NCI-H128 (cell line): ENCODE measurements around the gene ADAMTS7.
"Not testable (repeated sequence)": the region's sequence is repeated elsewhere in the genome, so short reads cannot be mapped to it uniquely, and the experiment has no call there.

ENCODE experiments used
- DNase-seq: peaks from one replicate; lab custom pipeline; 2025; ENCODE audit not compliant: unreplicated experiment; lab: John Stamatoyannopoulos, UW

ADAMTS7 gene

DNA sequence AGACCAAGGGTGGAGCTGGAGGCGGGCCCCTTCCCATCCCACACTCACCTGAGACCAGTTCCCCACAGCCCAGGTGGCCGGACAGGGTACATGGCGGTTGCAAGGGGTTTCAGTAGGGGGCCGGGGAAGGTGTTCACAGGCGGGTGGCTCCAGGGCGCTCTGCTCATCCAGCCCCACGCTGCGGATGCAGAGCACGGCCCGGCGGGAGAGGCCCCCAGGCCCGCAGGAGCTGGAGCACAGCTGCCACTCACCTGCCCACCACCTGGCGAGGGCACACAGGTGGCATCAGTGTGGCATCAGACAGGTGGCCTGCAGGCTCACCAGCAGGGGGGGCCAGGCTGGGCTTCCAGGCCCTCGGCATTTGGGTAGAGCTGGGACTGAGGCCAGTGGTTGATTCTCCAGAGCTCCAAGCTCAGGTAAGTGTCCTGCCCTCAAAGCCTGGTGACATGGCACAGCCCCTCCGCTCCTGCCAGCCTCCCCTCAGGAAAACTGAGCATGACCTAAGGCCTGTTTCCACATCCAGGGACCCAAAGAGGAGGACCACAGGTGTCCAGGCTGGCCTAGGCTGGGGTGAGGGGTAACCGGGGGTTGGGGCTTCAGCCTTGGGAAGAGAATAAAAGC is 43.8 kb downstream of the ADAMTS7 start:
- no peak for DNase-seq

DNA sequence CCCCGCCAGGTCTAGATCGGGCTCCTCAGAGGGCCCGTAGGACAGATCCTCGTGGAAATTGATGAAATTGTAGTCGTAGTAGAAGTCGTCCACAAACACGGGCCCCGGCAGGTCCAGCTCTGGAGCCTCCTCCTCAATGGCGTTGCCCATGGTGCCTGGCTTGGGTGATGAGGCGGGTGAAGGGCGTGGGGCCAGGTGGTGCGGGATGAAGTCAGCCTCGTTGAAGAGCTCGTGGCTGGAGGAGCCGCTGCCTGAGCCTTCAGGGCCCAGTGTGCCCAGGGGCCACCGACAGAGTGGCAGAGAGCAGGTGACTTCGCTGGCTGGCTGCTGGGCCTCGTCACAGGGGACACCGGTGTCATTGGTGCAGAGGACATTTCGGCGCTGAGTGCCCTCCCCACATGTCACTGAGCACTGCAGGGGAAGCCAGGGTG is 44.6 kb downstream of the ADAMTS7 start:
- DNase-seq, result not testable (repeated sequence)

DNA sequence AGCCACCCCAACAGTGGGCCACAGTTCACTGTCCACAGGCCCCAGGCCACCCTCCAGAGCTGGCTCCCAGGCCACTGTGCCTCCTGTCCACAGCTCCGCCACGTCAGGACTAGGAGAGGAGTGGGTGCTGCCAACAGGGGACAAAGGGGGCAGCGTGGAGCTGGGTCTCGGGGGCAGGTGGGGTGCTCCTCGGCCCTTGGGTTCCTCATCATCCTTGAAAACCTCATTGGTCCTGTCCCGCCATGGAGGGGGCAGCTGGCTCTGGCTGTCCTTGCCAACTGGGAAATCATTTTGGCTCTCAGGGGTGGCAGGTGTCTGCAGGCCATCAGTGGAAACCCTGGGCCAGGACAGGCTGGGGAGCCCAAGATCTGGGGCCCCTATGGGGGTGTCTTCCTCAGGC is 45.2 kb downstream of the ADAMTS7 start:
- no peak for DNase-seq

DNA sequence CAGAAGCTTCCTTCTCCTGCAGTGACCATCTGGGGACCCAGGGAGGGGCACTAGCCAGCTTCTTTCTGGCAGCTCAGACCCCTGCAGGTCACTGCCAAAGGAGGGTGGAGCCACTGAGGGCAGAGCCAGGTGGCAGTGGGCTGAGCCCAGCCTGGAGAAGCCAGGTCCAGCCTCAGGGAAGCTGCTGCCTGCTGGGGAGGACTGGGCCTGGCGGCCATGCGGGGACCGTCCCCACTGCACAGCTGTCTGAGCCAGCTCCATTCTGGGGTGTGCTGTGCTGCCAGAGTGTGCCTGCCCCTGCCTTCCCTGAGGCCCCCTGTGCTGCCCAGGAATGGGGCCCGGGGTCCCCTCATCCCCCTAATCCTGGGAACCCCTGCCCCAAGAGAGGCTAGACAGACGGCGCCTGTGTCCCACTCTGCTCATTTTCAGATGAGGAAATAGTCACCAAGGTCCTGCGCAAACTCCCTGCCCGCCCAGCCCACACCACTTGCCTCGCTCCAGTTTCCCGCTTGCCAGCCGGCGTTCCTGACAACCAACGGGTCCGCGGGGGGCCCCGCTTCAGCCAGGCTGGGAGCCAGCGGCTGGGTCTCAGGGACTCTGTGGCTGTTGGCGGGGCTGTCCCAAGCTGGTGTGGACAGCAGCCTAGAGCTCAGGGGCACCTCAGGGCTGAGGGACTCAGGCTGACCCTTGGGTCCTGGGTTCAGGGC is 46.0 kb downstream of the ADAMTS7 start:
- DNase-seq, result not testable (repeated sequence)

- not testable (repeated sequence) for DNase-seq
Observed at GRCh38 chr15:78764340-78765153, 46.7 kb downstream of the ADAMTS7 start.

DNA sequence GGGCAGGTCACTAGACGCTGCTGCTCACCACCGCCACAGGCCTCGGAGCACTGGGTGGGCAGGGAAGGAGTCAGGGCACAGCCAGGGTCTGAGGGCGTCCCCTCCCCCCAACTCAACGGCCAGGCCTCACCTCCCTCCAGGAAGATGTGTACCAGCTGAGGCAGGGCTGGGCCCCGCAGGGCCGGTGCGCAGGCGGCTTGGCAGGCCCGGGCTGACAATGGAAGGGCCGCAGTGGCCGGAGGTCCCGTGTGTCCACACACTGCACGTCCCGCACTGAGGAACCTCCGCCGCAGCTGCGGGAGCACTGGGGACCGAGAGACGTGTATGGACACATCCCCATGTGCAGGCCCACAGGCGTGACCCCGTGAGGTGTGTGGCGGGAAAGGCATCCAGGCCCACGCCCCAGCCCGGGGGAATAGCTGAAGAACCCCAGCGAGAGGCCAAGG is 47.4 kb downstream of the ADAMTS7 start:
- no peak for DNase-seq

- no peak for DNase-seq
Observed at GRCh38 chr15:78762985-78763795, 48.1 kb downstream of the ADAMTS7 start.

- DNase-seq, result not testable (repeated sequence)
Observed at GRCh38 chr15:78762386-78762961, 48.8 kb downstream of the ADAMTS7 start.

DNA sequence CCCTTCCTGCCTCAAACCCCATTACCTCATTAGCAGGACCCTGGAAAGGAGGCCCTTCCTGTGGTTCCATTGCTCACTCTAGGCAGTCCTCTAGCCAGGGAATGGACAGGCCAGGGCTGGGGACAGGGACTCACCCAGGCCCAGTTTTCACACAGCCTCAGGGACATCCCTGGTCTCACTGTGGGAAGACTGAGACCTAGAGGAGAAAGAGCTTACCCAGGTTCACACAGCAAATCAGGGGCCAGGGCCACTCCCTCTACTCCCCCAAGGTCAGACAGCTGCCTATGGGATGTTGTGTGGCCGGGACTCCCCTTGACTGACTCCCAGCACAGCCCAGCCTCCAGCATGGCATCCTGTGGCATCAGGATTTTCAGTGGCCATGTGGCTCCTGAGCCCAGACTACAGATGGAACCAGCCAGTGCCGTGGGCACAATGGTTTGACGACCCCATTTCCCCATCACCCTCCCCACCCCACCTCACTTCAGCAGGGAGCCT is 49.3 kb downstream of the ADAMTS7 start:
- no peak for DNase-seq

GRCh38 chr15:78761475-78761874 is 49.8 kb downstream of the ADAMTS7 start:
- DNase-seq, result not testable (repeated sequence)

DNA sequence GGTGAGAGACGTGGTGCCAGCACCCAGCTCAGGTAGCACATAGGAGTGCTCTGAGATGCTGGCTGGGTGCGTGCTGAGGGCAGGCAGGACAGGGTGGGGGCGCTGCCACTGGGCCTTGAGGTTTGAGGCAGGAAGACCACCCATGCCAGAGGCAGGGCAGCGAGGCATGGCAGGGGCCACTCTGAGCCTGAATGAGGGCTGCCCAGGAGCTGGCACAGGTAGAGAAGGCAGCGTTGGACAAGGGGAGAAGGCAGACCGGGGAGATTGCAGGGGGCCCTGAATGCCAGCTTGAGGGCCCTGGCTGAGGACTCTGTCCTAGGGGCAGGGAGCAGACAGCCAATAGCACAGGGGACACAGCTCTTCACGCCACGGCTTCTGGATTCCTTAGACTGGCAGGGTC is 50.2 kb downstream of the ADAMTS7 start:
- no peak for DNase-seq

DNA sequence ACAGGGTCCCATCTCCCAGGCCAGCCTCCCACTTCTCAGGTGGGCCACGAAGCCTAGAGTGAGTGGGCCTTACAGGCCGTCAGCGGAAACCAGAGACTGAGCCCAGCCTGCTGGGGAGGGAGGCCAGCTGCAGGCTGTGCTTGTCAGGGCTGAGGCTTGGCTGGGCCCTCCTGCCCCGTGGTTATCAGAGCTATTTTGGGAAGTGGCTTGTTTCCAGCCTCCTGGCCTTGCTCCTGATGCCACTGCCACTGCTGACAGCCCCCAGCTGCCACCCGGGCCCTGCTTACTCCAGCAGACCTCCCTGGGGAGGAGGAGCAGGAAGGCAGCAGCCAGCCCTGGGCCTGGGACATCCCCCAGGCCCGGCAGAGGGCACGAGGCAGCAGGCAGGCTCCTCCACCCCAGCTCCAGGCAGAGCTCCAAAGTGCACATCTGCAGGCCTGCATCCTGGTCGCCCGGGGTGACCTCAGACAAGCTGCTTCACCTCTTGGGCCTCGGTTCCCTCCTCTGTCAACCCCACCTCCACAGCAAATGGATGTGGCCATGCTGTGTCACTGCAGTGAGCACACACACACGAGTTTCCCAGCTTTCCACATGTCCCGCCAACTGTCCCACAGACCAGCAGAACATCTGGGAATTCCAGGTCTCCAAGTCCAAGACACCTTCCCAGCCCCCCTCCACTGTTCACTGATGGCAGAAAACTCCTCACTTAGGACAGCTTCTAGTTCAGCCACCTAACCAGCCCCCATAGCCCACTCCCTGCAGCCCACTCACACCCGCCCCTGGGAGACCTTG is 51.0 kb downstream of the ADAMTS7 start:
- not testable (repeated sequence) for DNase-seq

DNA sequence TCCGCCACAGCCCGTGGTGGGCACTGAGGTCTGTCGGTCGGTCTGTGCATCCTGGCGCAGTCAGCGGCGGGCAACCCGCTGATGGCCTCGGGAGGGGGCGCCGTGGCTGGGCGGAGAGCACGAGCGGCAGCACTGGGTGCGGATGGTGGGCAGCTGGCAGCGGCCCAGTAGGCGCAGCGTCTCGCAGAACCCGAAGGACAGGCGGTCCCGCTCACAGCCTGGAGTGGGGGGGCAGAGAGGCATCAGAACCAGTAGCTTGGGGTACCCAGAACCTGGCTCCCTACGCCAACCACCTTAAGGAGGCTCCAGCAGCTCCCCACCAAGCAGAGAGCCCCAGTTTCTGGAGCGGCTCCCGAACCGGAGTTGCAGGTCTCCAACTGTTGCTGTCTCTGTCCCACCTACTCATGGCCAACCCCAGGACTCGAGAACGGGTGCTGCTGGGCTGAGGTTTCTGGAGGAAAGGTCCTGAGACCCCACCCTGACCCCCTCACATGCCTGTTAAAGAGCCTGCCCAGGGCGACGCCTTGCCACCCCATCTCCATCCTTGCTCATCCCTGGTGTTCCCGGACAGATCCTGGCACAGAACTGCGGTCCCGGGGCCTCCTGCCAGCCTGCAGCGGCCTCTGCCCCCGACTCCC is 51.8 kb downstream of the ADAMTS7 start:
- not testable (repeated sequence) for DNase-seq

GRCh38 chr15:78758486-78759200 is 52.6 kb downstream of the ADAMTS7 start:
- not testable (repeated sequence) for DNase-seq

GRCh38 chr15:78758084-78758483 is 53.2 kb downstream of the ADAMTS7 start:
- not testable (repeated sequence) for DNase-seq

- DNase-seq, result no peak
Observed at GRCh38 chr15:78757636-78757905, 53.7 kb downstream of the ADAMTS7 start.

GRCh38 chr15:78756781-78757635 is 54.3 kb downstream of the ADAMTS7 start:
- DNase-seq, result not testable (repeated sequence)
